Right lobe of liver (tissue), 6 donors: ENCODE measurements around the gene HRH2. TPM values are rescaled to one million over a fixed set of nuclear protein-coding genes. Genes with fewer than 3 reads are reported as not detected.
A peak's percentile ranks its signal among the peaks of the same experiment; 100 is the strongest.
"Not testable (repeated sequence)": the region's sequence is repeated elsewhere in the genome, so short reads cannot be mapped to it uniquely, and the experiment has no call there.

Source experiments
- ATAC-seq, 4 donors: fragments of 200-7000 bp; cut with Tn5 transposase; one replicate each; pipeline ENCODE4 v1.9.1; 2020; ENCODE audit warnings: mild to moderate bottlenecking in 4 of 4, moderate library complexity in 4 of 4
- DNase-seq, 3 donors: peaks; one replicate each; pipeline ENCODE4 v3.0.0-alpha.2; 2020
- H3K27ac ChIP-seq, 3 donors: fragments of 200-600 bp; one replicate each; pipeline ENCODE4 v1.8.0; 2022
- H3K27me3 ChIP-seq, 2 donors: fragments of 200-600 bp; one replicate each; pipeline ENCODE4 v1.8.0; 2022
- H3K36me3 ChIP-seq, 4 donors: fragments of 200-600 bp; sonication (generic) in 1 of 4; one replicate each; pipeline versions ENCODE4 v1.5.1 to v1.8.0; 2017 to 2022; ENCODE audit warnings: control low read depth in 1 of 4
- H3K4me1 ChIP-seq, 4 donors: fragments of 200-600 bp; sonication (generic) in 1 of 4; one replicate each; pipeline versions ENCODE4 v1.5.1 to v1.8.0; 2017 to 2022; ENCODE audit warnings: control low read depth in 1 of 4
- H3K4me3 ChIP-seq, 3 donors: fragments of 200-600 bp; one replicate each; pipeline ENCODE4 v1.8.0; 2022
- H3K9me3 ChIP-seq, 4 donors: fragments of 200-600 bp; sonication (generic) in 1 of 4; one replicate each; pipeline versions ENCODE4 v1.5.1 to v1.8.0; 2017 to 2022; ENCODE audit warnings: control low read depth in 1 of 4
- POLR2A ChIP-seq: fragments of 450-650 bp; IDR thresholded peaks from one replicate; pipeline ENCODE4 v1.6.1; 2017; ENCODE audit warnings: antibody characterized with exemption, mild to moderate bottlenecking
- WGBS: methylation state at CpG from one replicate; pipeline ENCODE4 v1.1.6; 2018; ENCODE audit warnings: low coverage, low lambda C conversion rate; ENCODE audit not compliant: insufficient coverage; ENCODE audit errors: missing lambda C conversion rate; 5-methylcytosine and 5-hydroxymethylcytosine counted together
- intact Hi-C, 2 donors: fragments of 100-400 bp; cut with DNase I; formaldehyde crosslinking; loops; one replicate each; pipeline versions ENCODE4 v1.11.2 to v1.14.1; 2022
- total RNA-seq, 6 experiments: library from RNA; depleted of rRNA in 2 of 6; stranded (reverse); fragments of >200 nt in 2 of 6; fragmentation: NEBNext Ultra II Directional in 3 of 6; extraction: Animal tissue kit (Norgen Biotek cat#: 25700) in 3 of 6; gene quantifications; one replicate each; pipeline versions ENCODE4 v1.1.0 to v1.2.4, GENCODE V29; 2016 to 2023
- TF ChIP-seq, protein P1 (sequence below), 4 donors: fragments of 200-600 bp in 3 of 4; fragments of 450-650 bp in 1 of 4; IDR thresholded peaks; one replicate each; pipeline versions ENCODE4 v1.5.1 to v1.8.0; 2016 to 2022; ENCODE audit warnings: antibody characterized with exemption in 4 of 4, mild to moderate bottlenecking in 2 of 4
- donor health status: DM: no; HTN: yes; CAD: no.
- donor health status: DM: no; HTN: no; CAD: no.
- donor health status: DM: no; HTN: no; CAD: no.
- donor health status: DM: no; HTN: yes; CAD: no.
- donor health status: DM: no; HTN: yes; CAD: no.

HRH2 gene
- total RNA-seq, 6 experiments from 2014 or later, result 0.29 to 2.5 (median 0.87) TPM

- H3K4me1 ChIP-seq, result peaks cover 0 to 10% (median 2%) of the 10 kb centered on the region in 4 donors
- 8% methylated on average over 8 of the region's 8 CpGs for WGBS
- H3K36me3 ChIP-seq, result no peaks in the 10 kb centered on the region
- DNase-seq (peak in 2 of 3 donors; percentile 53 to 60), ATAC-seq (peak; percentile 80 to 96 (median 86))
- H3K9me3 ChIP-seq, result no peaks in the 10 kb centered on the region
- intact Hi-C loops, result loop anchor here in 1 of 2 donors (10.0 kb wide), 1 partner anchor 174 kb away; no protein-coding TSS in a partner anchor
- no peak overlapping the region for H3K4me3 ChIP-seq
- TF ChIP-seq POLR2A, result no peak
- TF ChIP-seq, protein P1, sequence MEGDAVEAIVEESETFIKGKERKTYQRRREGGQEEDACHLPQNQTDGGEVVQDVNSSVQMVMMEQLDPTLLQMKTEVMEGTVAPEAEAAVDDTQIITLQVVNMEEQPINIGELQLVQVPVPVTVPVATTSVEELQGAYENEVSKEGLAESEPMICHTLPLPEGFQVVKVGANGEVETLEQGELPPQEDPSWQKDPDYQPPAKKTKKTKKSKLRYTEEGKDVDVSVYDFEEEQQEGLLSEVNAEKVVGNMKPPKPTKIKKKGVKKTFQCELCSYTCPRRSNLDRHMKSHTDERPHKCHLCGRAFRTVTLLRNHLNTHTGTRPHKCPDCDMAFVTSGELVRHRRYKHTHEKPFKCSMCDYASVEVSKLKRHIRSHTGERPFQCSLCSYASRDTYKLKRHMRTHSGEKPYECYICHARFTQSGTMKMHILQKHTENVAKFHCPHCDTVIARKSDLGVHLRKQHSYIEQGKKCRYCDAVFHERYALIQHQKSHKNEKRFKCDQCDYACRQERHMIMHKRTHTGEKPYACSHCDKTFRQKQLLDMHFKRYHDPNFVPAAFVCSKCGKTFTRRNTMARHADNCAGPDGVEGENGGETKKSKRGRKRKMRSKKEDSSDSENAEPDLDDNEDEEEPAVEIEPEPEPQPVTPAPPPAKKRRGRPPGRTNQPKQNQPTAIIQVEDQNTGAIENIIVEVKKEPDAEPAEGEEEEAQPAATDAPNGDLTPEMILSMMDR (IDR thresholded peaks at IDR 0.05), result peak; percentile 62 to 85 (median 76)
- H3K27me3 ChIP-seq, result no peaks in the 10 kb centered on the region
- H3K27ac ChIP-seq, result no peak overlapping the region
Measured at GRCh38 chr5:175718401-175719108, 60.7 kb downstream of the HRH2 start.

- not testable (repeated sequence) for H3K36me3 ChIP-seq, H3K4me3 ChIP-seq, H3K9me3 ChIP-seq, ATAC-seq, H3K4me1 ChIP-seq, DNase-seq, H3K27me3 ChIP-seq, H3K27ac ChIP-seq
- TF ChIP-seq, protein P1 (IDR thresholded peaks at IDR 0.05), result peak in 1 of 4 donors; percentile 1
- 84% methylated on average over 8 of the region's 8 CpGs for WGBS
- intact Hi-C loops, result loop anchor here in 1 of 2 donors (10.0 kb wide), 1 partner anchor 174 kb away; no protein-coding TSS in a partner anchor
Measured at GRCh38 chr5:175719109-175719432, 61.2 kb downstream of the HRH2 start.

DNA sequence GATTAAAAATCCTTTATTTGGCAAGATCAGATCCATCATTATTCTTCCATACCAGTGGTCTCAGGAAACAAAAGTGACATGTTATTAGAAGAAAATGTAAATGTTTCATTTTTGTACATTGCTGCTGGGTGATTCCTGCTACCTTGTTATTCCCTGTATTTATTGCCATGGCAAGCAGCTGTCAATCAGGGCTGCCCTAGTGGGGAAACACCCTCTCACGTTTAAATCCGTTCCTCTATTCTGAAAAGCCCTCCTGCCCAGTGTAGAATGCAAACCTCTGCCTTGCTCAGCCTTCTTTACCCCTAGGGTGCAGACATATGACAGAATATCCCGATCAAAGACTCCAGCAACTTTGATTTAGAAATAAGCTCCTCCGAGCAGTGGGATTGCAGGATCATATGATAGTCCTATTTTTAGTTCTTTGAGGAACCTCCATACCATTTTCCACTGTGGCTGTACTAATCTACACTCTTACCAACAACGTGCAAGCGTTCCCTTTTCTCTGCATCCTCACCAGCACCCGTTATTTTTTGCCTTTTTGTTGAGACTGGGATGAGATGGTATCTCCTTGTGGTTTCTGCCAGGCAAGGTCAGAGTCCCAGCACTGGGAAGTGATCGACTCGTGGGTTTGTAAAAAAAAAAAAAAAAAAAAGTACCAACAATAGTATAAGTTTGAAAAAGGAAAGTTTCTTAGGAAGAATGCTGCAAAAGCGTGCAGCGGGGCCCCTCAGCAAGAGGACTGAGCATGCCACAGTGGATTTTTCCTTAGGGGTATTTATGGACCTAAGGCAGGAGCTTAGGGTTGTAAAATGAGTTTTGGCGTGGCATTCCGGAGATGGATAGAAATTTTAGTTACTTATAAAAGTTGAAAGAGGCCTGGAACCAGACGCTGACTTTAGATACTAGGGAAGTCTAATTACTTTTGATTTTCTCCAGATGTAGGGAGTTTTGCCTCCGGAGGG is 66.7 kb downstream of the HRH2 start:
- intact Hi-C loops, result no loop called here
- TF ChIP-seq POLR2A, result no peak
- TF ChIP-seq, protein P1 (IDR thresholded peaks at IDR 0.05), result no peak
- H3K36me3 ChIP-seq, result no peaks in the 10 kb centered on the region
- H3K4me3 ChIP-seq, result no peak overlapping the region
- H3K27ac ChIP-seq, result no peak overlapping the region
- 61% methylated on average over 15 of the region's 15 CpGs for WGBS
- H3K4me1 ChIP-seq, result no peaks in the 10 kb centered on the region
- ATAC-seq (no peak), DNase-seq (no peak)
- peaks cover 0 to 8% of the 10 kb centered on the region in 2 donors for H3K27me3 ChIP-seq
- no peaks in the 10 kb centered on the region for H3K9me3 ChIP-seq

DNA sequence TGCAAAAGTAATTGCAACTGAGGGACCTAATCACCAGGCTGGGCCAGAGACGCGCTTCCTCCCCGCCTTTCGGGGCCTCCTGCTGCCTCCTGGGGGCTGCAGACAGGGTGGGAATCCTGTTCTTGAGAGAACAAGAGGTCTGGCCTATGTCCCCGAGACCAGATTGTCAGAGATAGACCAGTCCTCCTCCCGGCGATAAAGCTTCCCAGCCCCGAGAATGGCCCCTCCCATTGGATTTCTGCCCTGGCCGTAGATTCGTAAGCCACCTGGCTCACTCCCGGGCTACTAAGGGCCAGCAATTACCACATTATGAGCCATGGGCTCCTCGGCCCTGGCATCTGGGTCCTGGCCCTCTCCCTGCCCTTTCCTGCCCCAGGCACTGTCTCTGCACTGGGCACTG is 70.4 kb downstream of the HRH2 start:
- H3K9me3 ChIP-seq, result no peaks in the 10 kb centered on the region
- 80% methylated on average over 2 of the region's 12 CpGs for WGBS
- DNase-seq (no peak), ATAC-seq (peak in 1 of 4 donors; percentile 18)
- peaks cover 0 to 8% of the 10 kb centered on the region in 2 donors for H3K27me3 ChIP-seq
- no peak overlapping the region for H3K4me3 ChIP-seq
- no peaks in the 10 kb centered on the region for H3K36me3 ChIP-seq
- no peaks in the 10 kb centered on the region for H3K4me1 ChIP-seq
- intact Hi-C loops, result no loop called here
- TF ChIP-seq POLR2A, result no peak
- TF ChIP-seq, protein P1 (IDR thresholded peaks at IDR 0.05), result no peak
- no peak overlapping the region for H3K27ac ChIP-seq
